ENCODE data around the gene ZSCAN31.
"Not testable (repeated sequence)": the region's sequence is repeated elsewhere in the genome, so short reads cannot be mapped to it uniquely, and the experiment has no call there.

The ZSCAN31 gene

GRCh38 chr6:28360961-28361360, 25.0 kb upstream of the ZSCAN31 start:
- TF ChIP-seq CTCF (IDR thresholded peaks at IDR 0.05; ENCODE audit: low read depth, low read length) = no peak
- no peak overlapping the region for H3K4me3 ChIP-seq (ENCODE audit: low read depth, low read length)
- no peak for DNase-seq (ENCODE audit: low read depth, low spot score)
- in situ Hi-C loops (cut with HindIII; ENCODE audit: low sequenced_read_pairs) = no loop called here

GRCh38 chr6:28359562-28359961, 23.6 kb upstream of the ZSCAN31 start:
- H3K4me3 ChIP-seq (ENCODE audit: low read depth, low read length); DNase-seq (ENCODE audit: low read depth, low spot score); in situ Hi-C loops (cut with HindIII; ENCODE audit: low sequenced_read_pairs): not testable (repeated sequence)

- DNase-seq (ENCODE audit: low read depth, low spot score) = no peak
- in situ Hi-C loops (cut with HindIII; ENCODE audit: low sequenced_read_pairs) = no loop called here
- H3K4me3 ChIP-seq (ENCODE audit: low read depth, low read length) = no peak overlapping the region
- TF ChIP-seq CTCF (IDR thresholded peaks at IDR 0.05; ENCODE audit: low read depth, low read length) = no peak
Measured at GRCh38 chr6:28357036-28357435, 21.1 kb upstream of the ZSCAN31 start.

GRCh38 chr6:28356666-28357020, 20.7 kb upstream of the ZSCAN31 start:
- TF ChIP-seq CTCF (IDR thresholded peaks at IDR 0.05; ENCODE audit: low read depth, low read length) = no peak
- no peak overlapping the region for H3K4me3 ChIP-seq (ENCODE audit: low read depth, low read length)
- in situ Hi-C loops (cut with HindIII; ENCODE audit: low sequenced_read_pairs) = no loop called here
- DNase-seq (ENCODE audit: low read depth, low spot score) = no peak

GRCh38 chr6:28355743-28356665, 20.1 kb upstream of the ZSCAN31 start:
- in situ Hi-C loops (cut with HindIII; ENCODE audit: low sequenced_read_pairs) = no loop called here
- DNase-seq (ENCODE audit: low read depth, low spot score) = peak; percentile 92
- peak overlapping the region; percentile 63 for H3K4me3 ChIP-seq (ENCODE audit: low read depth, low read length)
- peak; percentile 77 for TF ChIP-seq CTCF (IDR thresholded peaks at IDR 0.05; ENCODE audit: low read depth, low read length)

GRCh38 chr6:28354688-28355554, 19.0 kb upstream of the ZSCAN31 start:
- TF ChIP-seq CTCF (IDR thresholded peaks at IDR 0.05; ENCODE audit: low read depth, low read length) = no peak
- no peak for DNase-seq (ENCODE audit: low read depth, low spot score)
- in situ Hi-C loops (cut with HindIII; ENCODE audit: low sequenced_read_pairs) = no loop called here
- H3K4me3 ChIP-seq (ENCODE audit: low read depth, low read length) = no peak overlapping the region

Data from astrocyte of the spinal cord (primary cell).